Smooth muscle cell (in vitro differentiated cells): ENCODE data around the gene LTBP2. TPM values are rescaled to one million over a fixed set of nuclear protein-coding genes. Genes with fewer than 3 reads are reported as not detected.

Experiments used
- DNase-seq: peaks from one replicate; lab custom pipeline; 2025; ENCODE audit not compliant: unreplicated experiment; lab: John Stamatoyannopoulos, UW
- H2AFZ ChIP-seq: fragments of 200-600 bp; sonication (generic); 2 replicates; pipeline ENCODE4 v1.6.0; 2016; ENCODE audit warnings: antibody characterized with exemption, low read depth, mild to moderate bottlenecking
- H3F3A ChIP-seq: fragments of 200-600 bp; sonication (generic); 2 replicates; pipeline ENCODE4 v1.6.0; 2017; ENCODE audit warnings: antibody characterized with exemption, low read depth
- H3K27ac ChIP-seq: fragments of 200-600 bp; sonication (generic); 2 replicates; pipeline ENCODE4 v1.5.1; 2016; ENCODE audit warnings: low read depth, mild to moderate bottlenecking
- H3K27me3 ChIP-seq: fragments of 200-600 bp; sonication (generic); 2 replicates; pipeline ENCODE4 v1.6.1; 2016; ENCODE audit warnings: low read depth, mild to moderate bottlenecking
- H3K36me3 ChIP-seq: fragments of 200-600 bp; sonication (generic); 2 replicates; pipeline ENCODE4 v1.5.1; 2016; ENCODE audit warnings: low read depth
- H3K4me1 ChIP-seq: fragments of 200-600 bp; sonication (generic); 2 replicates; pipeline ENCODE4 v1.5.1; 2016; ENCODE audit warnings: low read depth
- H3K4me2 ChIP-seq: fragments of 200-600 bp; sonication (generic); 2 replicates; pipeline ENCODE4 v1.6.0; 2016; ENCODE audit warnings: mild to moderate bottlenecking
- H3K4me3 ChIP-seq: fragments of 200-600 bp; sonication (generic); 2 replicates; pipeline ENCODE4 v1.5.1; 2016; ENCODE audit warnings: mild to moderate bottlenecking
- H3K79me2 ChIP-seq: fragments of 200-600 bp; sonication (generic); 2 replicates; pipeline ENCODE4 v1.6.0; 2016; ENCODE audit warnings: low read depth, mild to moderate bottlenecking
- H3K9ac ChIP-seq: fragments of 200-600 bp; sonication (generic); 2 replicates; pipeline ENCODE4 v1.6.0; 2016; ENCODE audit warnings: low read depth
- H3K9me3 ChIP-seq: fragments of 200-600 bp; sonication (generic); replicated peaks from 2 replicates; pipeline ENCODE4 v1.5.1; 2016; ENCODE audit warnings: low read depth
- H4K20me1 ChIP-seq: fragments of 200-600 bp; sonication (generic); 2 replicates; pipeline ENCODE4 v1.6.0; 2016; ENCODE audit warnings: low read depth
- WGBS: methylation state at CpG from one replicate; pipeline ENCODE4 v1.1.7; 2016; ENCODE audit warnings: low lambda C conversion rate; 5-methylcytosine and 5-hydroxymethylcytosine counted together
- polyA plus RNA-seq: library from polyadenylated mRNA; unstranded; fragments of >200 nt; fragmentation: Nextera tagmentation; extraction: Ambion mirVana; gene quantifications from 2 replicates; pipeline ENCODE4 v1.2.1, GENCODE V29; 2016
- total RNA-seq: library from RNA; depleted of rRNA; stranded (reverse); fragments of >200 nt; gene quantifications from 2 replicates; pipeline ENCODE4 v1.2.3, GENCODE V29; 2014
- TF ChIP-seq, protein P1 (sequence below): fragments of 200-600 bp; sonication (generic); IDR thresholded peaks from 2 replicates; pipeline ENCODE4 v1.5.1; 2017; ENCODE audit warnings: borderline replicate concordance, mild to moderate bottlenecking, antibody characterized with exemption; ENCODE audit not compliant: insufficient read depth, poor library complexity, severe bottlenecking

LTBP2 gene
- total and polyA plus RNA-seq, 2 experiments from 2014 or later = 90.1 to 108 TPM

- no peak overlapping the region for H3K4me3 ChIP-seq
- H3K9ac ChIP-seq = no peak overlapping the region
- H2AFZ ChIP-seq = no peak overlapping the region
- peaks cover 62% of the 10 kb centered on the region for H4K20me1 ChIP-seq
- H3K79me2 ChIP-seq = peaks cover 78% of the 10 kb centered on the region
- no peaks in the 10 kb centered on the region for H3F3A ChIP-seq
- WGBS = 92% methylated on average over 3 of the region's 3 CpGs
- TF ChIP-seq, protein P1, sequence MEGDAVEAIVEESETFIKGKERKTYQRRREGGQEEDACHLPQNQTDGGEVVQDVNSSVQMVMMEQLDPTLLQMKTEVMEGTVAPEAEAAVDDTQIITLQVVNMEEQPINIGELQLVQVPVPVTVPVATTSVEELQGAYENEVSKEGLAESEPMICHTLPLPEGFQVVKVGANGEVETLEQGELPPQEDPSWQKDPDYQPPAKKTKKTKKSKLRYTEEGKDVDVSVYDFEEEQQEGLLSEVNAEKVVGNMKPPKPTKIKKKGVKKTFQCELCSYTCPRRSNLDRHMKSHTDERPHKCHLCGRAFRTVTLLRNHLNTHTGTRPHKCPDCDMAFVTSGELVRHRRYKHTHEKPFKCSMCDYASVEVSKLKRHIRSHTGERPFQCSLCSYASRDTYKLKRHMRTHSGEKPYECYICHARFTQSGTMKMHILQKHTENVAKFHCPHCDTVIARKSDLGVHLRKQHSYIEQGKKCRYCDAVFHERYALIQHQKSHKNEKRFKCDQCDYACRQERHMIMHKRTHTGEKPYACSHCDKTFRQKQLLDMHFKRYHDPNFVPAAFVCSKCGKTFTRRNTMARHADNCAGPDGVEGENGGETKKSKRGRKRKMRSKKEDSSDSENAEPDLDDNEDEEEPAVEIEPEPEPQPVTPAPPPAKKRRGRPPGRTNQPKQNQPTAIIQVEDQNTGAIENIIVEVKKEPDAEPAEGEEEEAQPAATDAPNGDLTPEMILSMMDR = no peak
- peak overlapping the region; percentile 8 for H3K4me2 ChIP-seq
- no peaks in the 10 kb centered on the region for H3K27me3 ChIP-seq
- H3K36me3 ChIP-seq = no peaks in the 10 kb centered on the region
- DNase-seq = no peak
- no peak overlapping the region for H3K27ac ChIP-seq
- no peaks in the 10 kb centered on the region for H3K9me3 ChIP-seq
- peaks cover 18% of the 10 kb centered on the region for H3K4me1 ChIP-seq
These were observed 5.3 kb downstream of the LTBP2 start for GRCh38 chr14:74606727-74607126.

GRCh38 chr14:74605531-74606223, 6.4 kb downstream of the LTBP2 start:
- Histone ChIP-seq H3K27me3 (no peaks in the 10 kb centered on the region), H2AFZ (no peak overlapping the region), H3K79me2 (peaks cover 69% of the 10 kb centered on the region), H3K9me3 (no peaks in the 10 kb centered on the region), H3K9ac (no peak overlapping the region), H3K36me3 (no peaks in the 10 kb centered on the region), H3F3A (no peaks in the 10 kb centered on the region), H3K4me3 (no peak overlapping the region), H3K27ac (no peak overlapping the region), H3K4me2 (no peak overlapping the region), H3K4me1 (peaks cover 15% of the 10 kb centered on the region), H4K20me1 (peaks cover 56% of the 10 kb centered on the region)
- DNase-seq = no peak
- TF ChIP-seq, protein P1 = no peak
- 71% methylated on average over 5 of the region's 5 CpGs for WGBS

- Histone ChIP-seq H3F3A (no peaks in the 10 kb centered on the region), H3K79me2 (peaks cover 61% of the 10 kb centered on the region), H2AFZ (no peak overlapping the region), H3K4me2 (no peak overlapping the region), H3K4me1 (peaks cover 7% of the 10 kb centered on the region), H3K9me3 (no peaks in the 10 kb centered on the region), H4K20me1 (peaks cover 49% of the 10 kb centered on the region), H3K4me3 (no peak overlapping the region), H3K27me3 (no peaks in the 10 kb centered on the region), H3K9ac (no peak overlapping the region), H3K27ac (peak overlapping the region; percentile 11), H3K36me3 (no peaks in the 10 kb centered on the region)
- TF ChIP-seq, protein P1 = no peak
- 78% methylated on average over 8 of the region's 8 CpGs for WGBS
- DNase-seq = no peak
These were observed 7.1 kb downstream of the LTBP2 start for GRCh38 chr14:74604911-74605310.

DNA sequence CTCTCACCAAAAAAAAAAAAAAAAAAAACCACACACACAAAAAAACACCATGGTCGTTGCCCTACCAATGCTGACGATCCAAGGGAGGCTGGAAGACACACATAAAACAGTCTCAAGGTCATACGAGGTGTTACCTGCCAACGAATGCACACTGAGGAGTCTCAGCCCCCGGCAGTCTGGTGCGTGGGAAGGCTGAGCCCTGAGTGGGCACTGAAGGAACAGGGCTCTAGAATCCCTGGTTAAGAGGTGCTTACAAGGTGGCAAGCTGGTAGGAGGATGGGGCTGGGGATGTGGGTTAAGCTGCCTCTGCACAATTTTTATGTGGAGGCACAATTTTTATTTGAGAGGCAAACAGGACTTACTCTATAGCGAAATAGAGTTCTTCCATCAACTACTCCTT, 7.9 kb downstream of the LTBP2 start:
- H3K79me2 ChIP-seq = peaks cover 54% of the 10 kb centered on the region
- no peak overlapping the region for H3K9ac ChIP-seq
- H3K4me2 ChIP-seq = no peak overlapping the region
- DNase-seq = no peak
- no peaks in the 10 kb centered on the region for H3K27me3 ChIP-seq
- no peak overlapping the region for H3K27ac ChIP-seq
- H4K20me1 ChIP-seq = peaks cover 41% of the 10 kb centered on the region
- WGBS = 88% methylated on average over 7 of the region's 7 CpGs
- TF ChIP-seq, protein P1 = no peak
- H2AFZ ChIP-seq = no peak overlapping the region
- no peaks in the 10 kb centered on the region for H3K36me3 ChIP-seq
- peaks cover 2% of the 10 kb centered on the region for H3K4me1 ChIP-seq
- no peaks in the 10 kb centered on the region for H3K9me3 ChIP-seq
- no peaks in the 10 kb centered on the region for H3F3A ChIP-seq
- H3K4me3 ChIP-seq = no peak overlapping the region
